H1 (cell line): ENCODE data around the gene PDPK1. TPM values are rescaled to one million over a fixed set of nuclear protein-coding genes. Genes with fewer than 3 reads are reported as not detected.

Experiments used
- BCL11A ChIP-seq, 2 experiments: IDR thresholded peaks; one replicate each; pipeline ENCODE4 v1.6.1; 2011; ENCODE audit warnings: low read depth in 2 of 2, low read length in 2 of 2, mild to moderate bottlenecking in 2 of 2
- CHD7 ChIP-seq: fragments of 300-600 bp; sonication (generic); IDR thresholded peaks from 2 replicates; pipeline ENCODE4 v1.7.1; 2012; ENCODE audit warnings: low read length, moderate library complexity, mild to moderate bottlenecking, inconsistent platforms; ENCODE audit not compliant: insufficient replicate concordance
- MAFK ChIP-seq: IDR thresholded peaks from 2 replicates; pipeline ENCODE4 v1.6.1; 2012; ENCODE audit warnings: low read depth, mild to moderate bottlenecking, improper control_type of control experiment, low read length
- SIN3A ChIP-seq, 2 experiments: IDR thresholded peaks in 1 of 2; conservative IDR thresholded peaks in 1 of 2; 2 replicates each; pipeline ENCODE4 v1.6.1; 2011 to 2012; ENCODE audit warnings: low read length in 2 of 2, improper control_type of control experiment in 1 of 2, low read depth in 1 of 2, mild to moderate bottlenecking in 1 of 2
- SP4 ChIP-seq: IDR thresholded peaks from 2 replicates; pipeline ENCODE4 v1.6.1; 2012; ENCODE audit warnings: low read length, inconsistent platforms
- SRF ChIP-seq: IDR thresholded peaks from 2 replicates; pipeline ENCODE4 v1.6.1; 2011; ENCODE audit warnings: mild to moderate bottlenecking, low read depth, low read length, moderate library complexity
- TCF12 ChIP-seq: IDR thresholded peaks from 2 replicates; pipeline ENCODE4 v1.6.1; 2011; ENCODE audit warnings: low read depth, mild to moderate bottlenecking, low read length
- polyA plus RNA-seq, 7 experiments: library from polyadenylated mRNA; depleted of rRNA in 3 of 7; stranded (reverse) in 5 of 7; unstranded in 2 of 7; fragments of >200 nt in 5 of 7; fragments of 200-250 nt in 2 of 7; gene quantifications; 1 replicate in 5 of 7; 2 replicates in 1 of 7; 4 replicates in 1 of 7; pipeline versions ENCODE4 v1.2.1 to v1.2.3, GENCODE V29; 2011 to 2013; ENCODE audit warnings: missing spikeins in 2 of 7, mixed read lengths in 2 of 7
- total RNA-seq: library from RNA; stranded (reverse); fragmentation: NEBNext Ultra II Directional; extraction: Animal tissue kit (Norgen Biotek cat#: 25700); gene quantifications from 2 replicates; pipeline ENCODE4 v1.2.1, GENCODE V29; 2021

The PDPK1 gene
- total and polyA plus RNA-seq, 2 of the 8 experiments (the other 6 are each of a cell fraction or from before 2014, with no cell fraction given) = 17.1 to 27.8 TPM

GRCh38 chr16:2528161-2529060 is 9.4 kb upstream of the PDPK1 start (continued):
- no peak for TF ChIP-seq CHD7
- no peak for TF ChIP-seq SRF
- TF ChIP-seq SIN3A (conservative IDR thresholded peaks at IDR 0.05 in 1 of 2, IDR thresholded peaks at IDR 0.05 in 1 of 2; ENCODE audit: low read depth in 1 of 2, low read length in 2 of 2) = no peak
- no peak for TF ChIP-seq MAFK
- no peak for TF ChIP-seq BCL11A (IDR thresholded peaks at IDR 0.05; ENCODE audit: low read depth in 2 of 2, low read length in 2 of 2)
- TF ChIP-seq SP4 = no peak
- TF ChIP-seq TCF12 = no peak
